Sigmoid colon (tissue), 7 donors: ENCODE measurements around the gene KCNQ2. TPM values are rescaled to one million over a fixed set of nuclear protein-coding genes. Genes with fewer than 3 reads are reported as not detected.

Source experiments
- DNase-seq: peaks from one replicate; pipeline ENCODE4 v3.0.0-alpha.2; 2019
- H3K27ac ChIP-seq, 4 donors: fragments of 200-600 bp; sonication (generic); one replicate each; pipeline ENCODE4 v1.5.1; 2016 to 2019; ENCODE audit warnings: mild to moderate bottlenecking in 1 of 4
- H3K27me3 ChIP-seq, 3 donors: fragments of 200-600 bp; sonication (generic); one replicate each; pipeline ENCODE4 v1.5.1; 2019; ENCODE audit warnings: mild to moderate bottlenecking in 1 of 3
- H3K36me3 ChIP-seq, 4 donors: fragments of 200-600 bp; sonication (generic); one replicate each; pipeline ENCODE4 v1.5.1; 2016 to 2019
- H3K4me1 ChIP-seq, 4 donors: fragments of 200-600 bp; sonication (generic); one replicate each; pipeline ENCODE4 v1.5.1; 2017 to 2019
- H3K4me3 ChIP-seq, 4 donors: fragments of 200-600 bp; sonication (generic); one replicate each; pipeline ENCODE4 v1.5.1; 2017 to 2019; ENCODE audit warnings: mild to moderate bottlenecking in 2 of 4, moderate library complexity in 1 of 4
- H3K9me3 ChIP-seq, 4 donors: fragments of 200-600 bp in 3 of 4; sonication (generic) in 3 of 4; one replicate each; pipeline versions ENCODE4 v1.5.1 to v1.6.1; 2013 to 2019
- CTCF ChIP-seq, 4 experiments: fragments of 450-650 bp in 3 of 4; fragments of 200-600 bp in 1 of 4; IDR thresholded peaks; one replicate each; pipeline ENCODE4 v1.5.1; 2016 to 2019; ENCODE audit warnings: antibody characterized with exemption in 4 of 4, mild to moderate bottlenecking in 3 of 4, moderate library complexity in 2 of 4
- EP300 ChIP-seq, 4 donors: sonication (generic); formaldehyde crosslinking; IDR thresholded peaks; one replicate each; pipeline ENCODE4 v1.6.1; 2017; ENCODE audit warnings: antibody characterized with exemption in 4 of 4
- POLR2A ChIP-seq, 2 donors: fragments of 450-650 bp; IDR thresholded peaks; one replicate each; pipeline ENCODE4 v1.6.1; 2016; ENCODE audit warnings: antibody characterized with exemption in 2 of 2, mild to moderate bottlenecking in 2 of 2, moderate library complexity in 2 of 2
- POLR2AphosphoS5 ChIP-seq, 4 donors: sonication (generic); formaldehyde crosslinking; IDR thresholded peaks; one replicate each; pipeline ENCODE4 v1.6.1; 2017; ENCODE audit warnings: antibody characterized with exemption in 4 of 4
- WGBS, 2 donors: extraction: QIAGEN DNeasy Blood & Tissue Kit; methylation state at CpG; one replicate each; pipeline ENCODE4 v1.1.7; 2013; 5-methylcytosine and 5-hydroxymethylcytosine counted together
- intact Hi-C: fragments of 100-400 bp; cut with DNase I; formaldehyde crosslinking; loops from one replicate; pipeline ENCODE4 v1.15.1; 2023
- polyA plus RNA-seq, 3 donors: library from polyadenylated mRNA; stranded (reverse); fragments of 200-250 nt; gene quantifications; one replicate each; pipeline ENCODE4 v1.2.3, GENCODE V29; 2013
- total RNA-seq, 4 donors: library from RNA; depleted of rRNA; stranded (reverse); fragments of >200 nt; gene quantifications; one replicate each; pipeline ENCODE4 v1.1.0, GENCODE V29; 2016
- donor health status: healthy with polysubstance abuse.
- donor health status: Bipolar disorder and iron deficiency.
- donor health status: healthy.

The KCNQ2 gene
- total and polyA plus RNA-seq, 7 donors = 0.83 to 4.2 (median 1.2) TPM; not detected in 3

GRCh38 chr20:63477944-63478343, 5.5 kb upstream of the KCNQ2 start:
- 65 to 68% methylated on average over 17 of the region's 17 CpGs for WGBS, 2 donors
- H3K4me1 ChIP-seq = no peaks in the 10 kb centered on the region
- H3K4me3 ChIP-seq = no peak overlapping the region
- H3K27ac ChIP-seq = no peak overlapping the region
- H3K9me3 ChIP-seq = no peaks in the 10 kb centered on the region
- DNase-seq = no peak
- no peak for TF ChIP-seq CTCF (IDR thresholded peaks at IDR 0.05)
- TF ChIP-seq POLR2AphosphoS5 (IDR thresholded peaks at IDR 0.05) = no peak
- TF ChIP-seq POLR2A (IDR thresholded peaks at IDR 0.05) = no peak
- TF ChIP-seq EP300 (IDR thresholded peaks at IDR 0.05) = no peak
- intact Hi-C loops = no loop called here
- H3K36me3 ChIP-seq = no peaks in the 10 kb centered on the region
- H3K27me3 ChIP-seq = peaks cover 19 to 99% (median 70%) of the 10 kb centered on the region in 3 donors

GRCh38 chr20:63477061-63477616, 4.7 kb upstream of the KCNQ2 start:
- Histone ChIP-seq H3K4me3 (no peak overlapping the region), H3K4me1 (peaks cover 0 to 2% (median 1%) of the 10 kb centered on the region in 4 donors), H3K36me3 (no peaks in the 10 kb centered on the region), H3K27me3 (peaks cover 21 to 95% (median 73%) of the 10 kb centered on the region in 3 donors), H3K9me3 (no peaks in the 10 kb centered on the region), H3K27ac (no peak overlapping the region)
- WGBS, 2 donors = 38 to 42% methylated on average over 21 of the region's 21 CpGs
- no peak for DNase-seq
- TF ChIP-seq POLR2A (IDR thresholded peaks at IDR 0.05) = no peak
- TF ChIP-seq EP300 (IDR thresholded peaks at IDR 0.05) = no peak
- no peak for TF ChIP-seq POLR2AphosphoS5 (IDR thresholded peaks at IDR 0.05)
- TF ChIP-seq CTCF (IDR thresholded peaks at IDR 0.05) = no peak
- intact Hi-C loops = no loop called here

- Histone ChIP-seq H3K27ac (no peak overlapping the region), H3K4me1 (peaks cover 0 to 13% (median 12%) of the 10 kb centered on the region in 4 donors), H3K9me3 (no peaks in the 10 kb centered on the region), H3K27me3 (peaks cover 38 to 95% (median 77%) of the 10 kb centered on the region in 3 donors), H3K4me3 (no peak overlapping the region), H3K36me3 (no peaks in the 10 kb centered on the region)
- TF ChIP-seq POLR2AphosphoS5 (IDR thresholded peaks at IDR 0.05) = no peak
- TF ChIP-seq CTCF (IDR thresholded peaks at IDR 0.05) = no peak
- no peak for TF ChIP-seq EP300 (IDR thresholded peaks at IDR 0.05)
- TF ChIP-seq POLR2A (IDR thresholded peaks at IDR 0.05) = no peak
- intact Hi-C loops = no loop called here
- no peak for DNase-seq
- 14 to 20% methylated on average over 16 of the region's 16 CpGs for WGBS, 2 donors
These were observed 2.8 kb upstream of the KCNQ2 start for GRCh38 chr20:63475209-63475608.

- TF ChIP-seq EP300 (IDR thresholded peaks at IDR 0.05) (no peak), CTCF (IDR thresholded peaks at IDR 0.05) (no peak)
- Histone ChIP-seq H3K36me3 (no peaks in the 10 kb centered on the region), H3K9me3 (no peaks in the 10 kb centered on the region), H3K27me3 (peaks cover 35 to 96% (median 75%) of the 10 kb centered on the region in 3 donors), H3K4me3 (no peak overlapping the region), H3K27ac (no peak overlapping the region), H3K4me1 (peaks cover 0 to 13% (median 12%) of the 10 kb centered on the region in 4 donors)
- WGBS, 2 donors = 31 to 35% methylated on average over 30 of the region's 30 CpGs
- no peak for DNase-seq
- intact Hi-C loops = no loop called here
These were observed 1.3 kb upstream of the KCNQ2 start for GRCh38 chr20:63473555-63474449.
